EH (cell line): Measurements from ENCODE around the gene CAPN2.

Experiments
- DNase-seq: peaks from one replicate; pipeline ENCODE4 v3.0.0-alpha.2; 2015; ENCODE audit warnings: low read depth

Gene CAPN2

GRCh38 chr1:223702735-223703667 is 9.3 kb upstream of the CAPN2 start:
- DNase-seq: peak; percentile 86

GRCh38 chr1:223703668-223704013 is 8.7 kb upstream of the CAPN2 start:
- no peak for DNase-seq

GRCh38 chr1:223704921-223705878 is 7.1 kb upstream of the CAPN2 start:
- DNase-seq: no peak

- DNase-seq: peak; percentile 93
Measured at GRCh38 chr1:223706077-223706973, 6.0 kb upstream of the CAPN2 start.

- DNase-seq: peak; percentile 99
Measured at GRCh38 chr1:223707256-223708000, 4.9 kb upstream of the CAPN2 start.

- no peak for DNase-seq
Measured at GRCh38 chr1:223708001-223708359, 4.4 kb upstream of the CAPN2 start.

- no peak for DNase-seq
Measured at GRCh38 chr1:223708651-223709268, 3.6 kb upstream of the CAPN2 start.

- DNase-seq: no peak
Measured at GRCh38 chr1:223709598-223709997, 2.7 kb upstream of the CAPN2 start.

- no peak for DNase-seq
Measured at GRCh38 chr1:223710179-223711133, 1.9 kb upstream of the CAPN2 start.

GRCh38 chr1:223711173-223711572 is 1.2 kb upstream of the CAPN2 start:
- peak; percentile 64 for DNase-seq

GRCh38 chr1:223711747-223712193 is 569 bp upstream of the CAPN2 start:
- no peak for DNase-seq

- DNase-seq: no peak
Measured at GRCh38 chr1:223712850-223713474, 623 bp downstream of the CAPN2 start.

- no peak for DNase-seq
Measured at GRCh38 chr1:223713546-223714420, 1.4 kb downstream of the CAPN2 start.

GRCh38 chr1:223714421-223714724 is 2.0 kb downstream of the CAPN2 start:
- no peak for DNase-seq

GRCh38 chr1:223714849-223715603 is 2.7 kb downstream of the CAPN2 start:
- peak; percentile 90 for DNase-seq

- DNase-seq: no peak
Measured at GRCh38 chr1:223715604-223716172, 3.3 kb downstream of the CAPN2 start.

- DNase-seq: peak; percentile 79
Measured at GRCh38 chr1:223716302-223716862, 4.0 kb downstream of the CAPN2 start.
